T-cell (primary cell): ENCODE results near the gene TSHR. TPM values are rescaled to one million over a fixed set of nuclear protein-coding genes. Genes with fewer than 3 reads are reported as not detected.
A peak's percentile ranks its signal among the peaks of the same experiment; 100 is the strongest.

ENCODE experiments used
- ATAC-seq, 4 experiments: fragments of 200-7000 bp in 3 of 4; fragments of 150-1000 bp in 1 of 4; cut with Tn5 transposase; replicated peaks in 1 of 4; 1 replicate in 3 of 4; 2 replicates in 1 of 4; pipeline ENCODE4 v1.10.0; 2021; ENCODE audit warnings: moderate library complexity in 3 of 4, mild to moderate bottlenecking in 2 of 4, moderate number of reproducible peaks in 1 of 4
- CTCF ChIA-PET, 2 donors: fragments of 300-600 bp; sonication (Branson Sonifier 250); formaldehyde crosslinking; loops; one replicate each; lab custom pipeline; 2022; ENCODE audit warnings: antibody characterized with exemption in 2 of 2; lab: Charles Lee
- POLR2A ChIA-PET, 2 donors: fragments of 300-600 bp; sonication (Branson Sonifier 250); formaldehyde crosslinking; loops; one replicate each; lab custom pipeline; 2022; ENCODE audit warnings: antibody characterized with exemption in 2 of 2; lab: Charles Lee
- DNase-seq, 35 experiments: peaks; one replicate each; pipeline versions ENCODE4 v3.0.0 to v3.0.0-alpha.2; 2013 to 2023
- H3K27ac ChIP-seq: one replicate; pipeline ENCODE4 v1.5.1; 2013; ENCODE audit warnings: low read length
- H3K27me3 ChIP-seq, 2 experiments: replicated peaks in 1 of 2; 1 replicate in 1 of 2; 2 replicates in 1 of 2; pipeline versions ENCODE4 v1.6.1 to v1.7.0; 2013; ENCODE audit warnings: low read length in 1 of 2, mixed read lengths in 1 of 2; ENCODE audit not compliant: control insufficient read depth in 2 of 2, insufficient read depth in 2 of 2; ENCODE audit errors: extremely low read depth in 1 of 2
- H3K36me3 ChIP-seq, 2 donors: 1 replicate in 1 of 2; 2 replicates in 1 of 2; pipeline versions ENCODE4 v1.6.1 to v1.7.0; 2013; ENCODE audit warnings: low read length in 1 of 2; ENCODE audit not compliant: control insufficient read depth in 2 of 2, insufficient read depth in 1 of 2; ENCODE audit errors: extremely low read depth in 1 of 2
- H3K4me1 ChIP-seq, 2 experiments: 1 replicate in 1 of 2; 2 replicates in 1 of 2; pipeline versions ENCODE4 v1.6.1 to v1.7.0; 2013; ENCODE audit warnings: low read length in 2 of 2, mixed read lengths in 1 of 2; ENCODE audit not compliant: insufficient read depth in 2 of 2, control insufficient read depth in 1 of 2; ENCODE audit errors: extremely low read depth in 1 of 2
- H3K4me3 ChIP-seq, 2 donors: 1 replicate in 1 of 2; 2 replicates in 1 of 2; pipeline versions ENCODE4 v1.5.1 to v1.7.0; 2013; ENCODE audit warnings: mild to moderate bottlenecking in 2 of 2, low read length in 1 of 2, moderate library complexity in 1 of 2; ENCODE audit not compliant: control insufficient read depth in 1 of 2; ENCODE audit errors: extremely low read depth in 1 of 2
- H3K9me3 ChIP-seq: 2 replicates; pipeline ENCODE4 v1.7.0; 2013
- H3K27ac Mint-ChIP-seq, 2 donors: one replicate each; pipeline ENCODE4 v1.8.0; 2020 to 2021; ENCODE audit warnings: mild to moderate bottlenecking in 2 of 2, mixed read lengths in 2 of 2
- H3K27me3 Mint-ChIP-seq, 2 donors: one replicate each; pipeline ENCODE4 v1.8.0; 2021 to 2022; ENCODE audit warnings: mixed read lengths in 2 of 2
- H3K36me3 Mint-ChIP-seq: one replicate; pipeline ENCODE4 v1.8.0; 2021; ENCODE audit warnings: mixed read lengths
- H3K4me1 Mint-ChIP-seq, 3 donors: one replicate each; pipeline ENCODE4 v1.8.0; 2020 to 2022; ENCODE audit warnings: mixed read lengths in 3 of 3, mild to moderate bottlenecking in 1 of 3
- H3K4me3 Mint-ChIP-seq, 3 donors: one replicate each; pipeline ENCODE4 v1.8.0; 2020 to 2022; ENCODE audit warnings: mild to moderate bottlenecking in 3 of 3, mixed read lengths in 3 of 3, moderate library complexity in 3 of 3
- H3K9me3 Mint-ChIP-seq, 3 donors: one replicate each; pipeline ENCODE4 v1.8.0; 2020 to 2022; ENCODE audit warnings: mixed read lengths in 3 of 3
- WGBS: methylation state at CpG from one replicate; pipeline ENCODE4 v1.1.5; 2013; ENCODE audit warnings: missing lambda C conversion rate; ENCODE audit not compliant: insufficient coverage; 5-methylcytosine and 5-hydroxymethylcytosine counted together
- total RNA-seq, 35 experiments: library from RNA in 6 of 35; stranded (reverse) in 6 of 35; fragments of 120-200 nt in 1 of 35; gene quantifications; one replicate each; pipeline versions ENCODE4 v1.2.1 to v1.2.4 and lab custom pipeline; 2013 to 2026

The TSHR gene
- total RNA-seq, 5 donors from 2014 or later (not counting 1 experiment from before 2014, with no cell fraction given) = 0.25 to 1.7 (median 0.86) TPM

DNA sequence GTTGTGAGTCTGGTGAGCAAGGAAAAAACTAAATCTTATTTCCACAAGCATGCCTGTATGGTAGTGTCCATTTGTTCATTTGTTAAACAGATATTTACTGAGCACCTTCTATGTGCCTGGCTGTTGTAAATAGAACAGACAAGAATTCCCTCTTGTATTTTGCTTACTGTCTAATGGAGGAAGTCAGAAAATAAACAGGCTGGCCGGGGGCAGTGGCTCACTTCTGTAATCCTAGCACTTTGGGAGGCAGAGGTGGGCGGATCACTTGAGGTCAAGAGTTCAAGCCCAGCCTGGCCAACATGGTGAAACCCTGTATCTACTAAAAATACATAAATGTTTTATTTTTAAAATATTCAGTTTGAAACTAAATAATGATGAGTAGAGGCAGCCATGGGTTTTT is 186.0 kb downstream of the TSHR start:
- Mint-ChIP-seq H3K27ac (no peak overlapping the region), H3K27me3 (no peaks in the 10 kb centered on the region), H3K9me3 (peaks cover 0 to 5% (median 0%) of the 10 kb centered on the region in 3 donors), H3K36me3 (no peaks in the 10 kb centered on the region), H3K4me3 (no peak overlapping the region), H3K4me1 (peaks cover 0 to under 1% (median under 1%) of the 10 kb centered on the region in 3 donors)
- CTCF ChIA-PET = no interaction called here
- no CpG with 5 or more reads among the region's 2 CpGs for WGBS
- no peaks in the 10 kb centered on the region for H3K27me3 ChIP-seq
- no peak for DNase-seq
- POLR2A ChIA-PET = no interaction called here
- no peak for ATAC-seq
- no peaks in the 10 kb centered on the region for H3K36me3 ChIP-seq
- H3K4me1 ChIP-seq = no peaks in the 10 kb centered on the region
- no peak overlapping the region for H3K4me3 ChIP-seq
- H3K27ac ChIP-seq = no peak overlapping the region
- H3K9me3 ChIP-seq = no peaks in the 10 kb centered on the region

DNA sequence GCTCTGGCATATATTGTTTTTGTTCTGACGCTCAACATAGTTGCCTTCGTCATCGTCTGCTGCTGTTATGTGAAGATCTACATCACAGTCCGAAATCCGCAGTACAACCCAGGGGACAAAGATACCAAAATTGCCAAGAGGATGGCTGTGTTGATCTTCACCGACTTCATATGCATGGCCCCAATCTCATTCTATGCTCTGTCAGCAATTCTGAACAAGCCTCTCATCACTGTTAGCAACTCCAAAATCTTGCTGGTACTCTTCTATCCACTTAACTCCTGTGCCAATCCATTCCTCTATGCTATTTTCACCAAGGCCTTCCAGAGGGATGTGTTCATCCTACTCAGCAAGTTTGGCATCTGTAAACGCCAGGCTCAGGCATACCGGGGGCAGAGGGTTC is 188.4 kb downstream of the TSHR start:
- Mint-ChIP-seq H3K4me1 (peaks cover 11 to 14% (median 13%) of the 10 kb centered on the region in 3 donors), H3K27me3 (no peaks in the 10 kb centered on the region), H3K27ac (no peak overlapping the region), H3K9me3 (peaks cover 0 to 5% (median 0%) of the 10 kb centered on the region in 3 donors), H3K36me3 (no peaks in the 10 kb centered on the region), H3K4me3 (no peak overlapping the region)
- Histone ChIP-seq H3K36me3 (no peaks in the 10 kb centered on the region), H3K27ac (no peak overlapping the region), H3K9me3 (no peaks in the 10 kb centered on the region), H3K27me3 (no peaks in the 10 kb centered on the region), H3K4me1 (peaks cover 4 to 7% of the 10 kb centered on the region in 2 experiments), H3K4me3 (no peak overlapping the region)
- ATAC-seq (no peak), DNase-seq (no peak)
- ChIA-PET POLR2A (no interaction called here), CTCF (no interaction called here)
- 98% methylated on average over 8 of the region's 8 CpGs for WGBS

DNA sequence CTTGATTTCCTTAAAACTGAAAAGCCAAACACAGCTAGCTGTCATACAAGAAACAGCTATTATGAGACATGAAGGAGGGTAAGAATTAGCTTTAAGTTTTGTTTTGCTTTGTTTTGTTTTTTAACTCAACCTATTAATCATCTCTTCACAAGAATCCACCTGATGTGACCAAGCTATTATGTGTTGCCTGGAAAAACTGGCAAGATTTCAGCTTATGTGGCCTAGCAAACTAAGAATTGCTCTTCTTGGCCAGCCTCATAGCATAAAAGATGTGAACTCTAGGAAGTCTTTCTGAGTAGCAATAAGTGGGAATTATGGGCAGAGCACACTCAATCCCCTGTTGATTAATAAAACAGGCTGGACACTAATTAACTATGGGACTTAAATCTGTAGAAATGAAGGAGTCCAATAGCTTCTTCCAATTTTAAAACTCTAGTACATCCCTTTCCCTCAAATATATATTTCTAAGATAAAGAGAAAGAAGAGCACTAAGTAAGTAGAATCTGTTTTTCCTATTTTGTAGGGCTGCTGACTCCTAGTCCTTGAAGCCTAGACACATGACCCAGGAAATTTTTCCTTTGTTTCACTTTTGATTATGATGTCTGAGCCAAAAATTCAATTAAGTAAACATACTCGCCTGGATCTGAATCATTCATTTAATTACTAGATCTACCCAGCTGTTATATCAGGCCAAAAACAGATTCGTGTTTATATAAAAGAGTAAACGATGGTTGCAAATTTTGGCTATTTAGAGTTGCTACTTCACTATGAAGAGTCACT is 189.6 kb downstream of the TSHR start:
- no peaks in the 10 kb centered on the region for H3K27me3 ChIP-seq
- ChIA-PET CTCF (interaction anchor here in 1 of 2 donors (1.0 kb wide), 1 partner anchor 33 kb away, joined by 3 read pairs; no protein-coding TSS in a partner anchor), POLR2A (no interaction called here)
- peaks cover 0 to 5% (median 0%) of the 10 kb centered on the region in 3 donors for H3K9me3 Mint-ChIP-seq
- H3K4me1 ChIP-seq = peaks cover 4 to 7% of the 10 kb centered on the region in 2 experiments
- no peak for ATAC-seq
- peaks cover 11 to 14% (median 13%) of the 10 kb centered on the region in 3 donors for H3K4me1 Mint-ChIP-seq
- H3K4me3 ChIP-seq = no peak overlapping the region
- H3K4me3 Mint-ChIP-seq = no peak overlapping the region
- no peaks in the 10 kb centered on the region for H3K36me3 ChIP-seq
- no peaks in the 10 kb centered on the region for H3K9me3 ChIP-seq
- H3K27ac ChIP-seq = no peak overlapping the region
- no peaks in the 10 kb centered on the region for H3K27me3 Mint-ChIP-seq
- no peak for DNase-seq
- H3K36me3 Mint-ChIP-seq = no peaks in the 10 kb centered on the region
- 60% methylated on average over 1 of the region's 3 CpGs for WGBS
- no peak overlapping the region for H3K27ac Mint-ChIP-seq

DNA sequence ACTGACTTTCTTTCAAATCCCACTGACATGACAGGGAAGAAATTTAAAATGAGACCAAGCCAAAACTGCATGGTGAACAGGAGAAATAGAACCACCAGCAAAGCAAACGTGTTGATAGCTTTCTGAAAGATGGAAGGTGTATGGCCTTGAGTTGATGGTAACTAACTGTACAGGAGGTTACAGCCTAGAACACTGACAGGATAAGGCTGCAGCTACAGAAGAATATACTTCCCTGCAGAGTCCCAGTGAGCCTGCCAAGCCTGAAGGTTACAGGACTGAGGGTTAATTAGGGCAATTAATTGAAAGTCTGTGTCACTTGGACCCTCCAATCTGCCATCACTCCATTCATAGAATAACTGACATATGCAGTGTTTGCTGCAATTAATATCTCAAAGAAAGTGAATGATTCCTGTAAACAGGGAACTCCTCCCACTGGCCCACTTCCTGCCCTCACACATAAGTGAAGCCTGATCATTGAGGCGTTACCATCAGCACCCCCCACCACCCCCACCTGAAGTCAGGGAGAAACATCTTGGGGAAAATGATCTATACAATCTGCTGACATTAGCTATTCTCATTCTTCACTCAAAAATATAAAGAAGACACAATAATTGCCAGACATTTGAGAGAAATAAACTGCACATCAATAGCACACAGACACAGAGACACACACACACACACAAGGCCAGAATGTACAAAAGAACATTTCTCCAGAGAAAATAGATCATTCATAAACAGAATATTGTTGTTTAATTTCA is 191.9 kb downstream of the TSHR start:
- Histone ChIP-seq H3K4me1 (peaks cover 4 to 7% of the 10 kb centered on the region in 2 experiments), H3K27me3 (no peaks in the 10 kb centered on the region), H3K27ac (no peak overlapping the region), H3K9me3 (no peaks in the 10 kb centered on the region), H3K36me3 (no peaks in the 10 kb centered on the region), H3K4me3 (no peak overlapping the region)
- ChIA-PET POLR2A (no interaction called here), CTCF (no interaction called here)
- peaks cover 0 to 5% (median 0%) of the 10 kb centered on the region in 3 donors for H3K9me3 Mint-ChIP-seq
- H3K36me3 Mint-ChIP-seq = no peaks in the 10 kb centered on the region
- H3K4me1 Mint-ChIP-seq = peaks cover 11 to 14% (median 13%) of the 10 kb centered on the region in 3 donors
- no peak overlapping the region for H3K4me3 Mint-ChIP-seq
- no CpG with 5 or more reads among the region's 2 CpGs for WGBS
- H3K27ac Mint-ChIP-seq = no peak overlapping the region
- DNase-seq (peak in 1 of 35 experiments; percentile 2), ATAC-seq (peak in 2 of 4 experiments; percentile 43 to 48)
- H3K27me3 Mint-ChIP-seq = no peaks in the 10 kb centered on the region

DNA sequence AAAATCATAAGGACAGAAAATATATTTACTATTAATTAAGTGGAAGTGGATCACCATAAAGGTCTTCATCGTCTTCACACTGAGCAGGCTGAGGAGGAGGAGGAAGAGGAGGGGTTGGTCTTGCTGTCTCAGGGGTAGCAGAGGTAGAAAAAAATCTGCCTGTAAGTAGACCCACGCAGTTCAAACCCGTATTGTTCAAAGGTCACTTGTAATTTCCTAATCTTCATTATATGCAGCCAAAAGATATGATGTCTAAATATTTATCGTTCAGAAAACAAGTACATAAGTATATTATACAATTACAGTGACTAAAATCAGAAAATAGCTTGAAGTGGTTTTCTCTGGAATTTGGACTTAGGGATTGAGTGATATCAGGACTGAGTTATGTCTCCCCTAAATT is 193.2 kb downstream of the TSHR start:
- H3K27me3 Mint-ChIP-seq = no peaks in the 10 kb centered on the region
- Histone ChIP-seq H3K4me3 (no peak overlapping the region), H3K4me1 (peaks cover 4 to 7% of the 10 kb centered on the region in 2 experiments), H3K27ac (no peak overlapping the region), H3K27me3 (no peaks in the 10 kb centered on the region), H3K36me3 (no peaks in the 10 kb centered on the region), H3K9me3 (no peaks in the 10 kb centered on the region)
- DNase-seq (no peak), ATAC-seq (no peak)
- H3K4me3 Mint-ChIP-seq = no peak overlapping the region
- H3K4me1 Mint-ChIP-seq = peaks cover 11 to 14% (median 13%) of the 10 kb centered on the region in 3 donors
- no CpG with 5 or more reads among the region's 4 CpGs for WGBS
- H3K9me3 Mint-ChIP-seq = peaks cover 0 to 3% (median 0%) of the 10 kb centered on the region in 3 donors
- H3K27ac Mint-ChIP-seq = no peak overlapping the region
- ChIA-PET POLR2A (no interaction called here), CTCF (no interaction called here)
- H3K36me3 Mint-ChIP-seq = no peaks in the 10 kb centered on the region

DNA sequence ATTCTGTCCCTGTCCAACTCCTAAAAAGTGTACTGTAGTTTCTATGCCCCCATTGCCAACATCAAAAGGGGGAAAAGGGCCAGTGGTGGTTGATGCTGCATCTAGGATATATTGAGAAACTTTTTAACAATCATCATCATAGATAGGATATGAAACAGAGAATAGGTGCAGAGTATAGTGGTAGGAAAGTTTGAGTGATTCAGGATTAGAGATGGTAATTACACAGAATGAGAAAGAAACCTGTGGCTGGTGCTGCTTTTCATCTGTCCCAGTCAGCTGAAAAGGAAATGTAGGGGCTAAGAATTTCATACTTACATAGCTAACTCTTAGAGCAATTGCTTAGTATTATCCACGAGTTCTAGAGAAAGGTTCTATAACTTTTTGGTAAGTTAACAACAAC is 197.8 kb downstream of the TSHR start:
- DNase-seq = no peak
- no peak for ATAC-seq
- no peaks in the 10 kb centered on the region for H3K27me3 ChIP-seq
- Mint-ChIP-seq H3K9me3 (no peaks in the 10 kb centered on the region), H3K27ac (no peak overlapping the region), H3K27me3 (no peaks in the 10 kb centered on the region), H3K4me3 (no peak overlapping the region), H3K36me3 (no peaks in the 10 kb centered on the region), H3K4me1 (no peaks in the 10 kb centered on the region)
- H3K9me3 ChIP-seq = no peaks in the 10 kb centered on the region
- H3K4me1 ChIP-seq = no peaks in the 10 kb centered on the region
- no peak overlapping the region for H3K4me3 ChIP-seq
- POLR2A ChIA-PET = no interaction called here
- H3K36me3 ChIP-seq = no peaks in the 10 kb centered on the region
- CTCF ChIA-PET = no interaction called here
- no peak overlapping the region for H3K27ac ChIP-seq
- WGBS = no CpG with 5 or more reads among the region's 1 CpG
